ENCODE results near the gene DOCK8.

DNA sequence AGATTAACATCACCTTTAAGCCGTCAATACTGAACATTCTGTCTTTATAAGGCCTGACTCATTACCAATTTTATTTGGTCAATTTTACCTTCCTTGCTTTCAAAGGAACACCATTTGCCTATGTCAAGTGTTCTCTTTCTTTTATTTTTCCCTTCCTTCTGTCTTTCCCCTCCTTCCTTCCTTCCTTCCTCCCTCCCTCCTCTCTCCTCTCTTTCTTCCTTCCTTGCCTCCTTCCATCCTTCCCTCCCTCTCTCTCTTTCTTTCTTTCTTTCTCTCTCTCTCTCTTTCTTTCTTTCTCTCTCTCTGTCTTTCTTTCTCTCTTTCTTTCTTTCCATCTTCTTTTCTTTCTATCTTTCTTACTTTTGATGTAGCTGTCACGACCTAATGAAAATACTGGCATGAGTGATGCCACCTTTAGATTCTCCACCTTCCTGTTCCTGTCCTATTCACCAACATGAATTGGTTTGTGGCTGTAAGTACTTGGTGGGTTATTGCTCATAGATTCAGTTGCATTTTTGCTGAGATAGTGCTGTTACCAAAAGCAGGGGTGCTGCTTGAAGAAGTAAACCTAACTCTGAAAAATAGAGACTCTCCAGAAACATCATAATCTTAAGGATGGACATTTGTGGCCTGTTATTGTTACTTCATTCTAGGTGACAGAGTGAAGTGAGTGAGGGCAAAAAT is 33.8 kb downstream of the DOCK8 start:
- TF ChIP-seq REL (CRISPR knock-in tag; conservative IDR thresholded peaks at IDR 0.05) (no peak), ZNF598 (CRISPR knock-in tag; IDR thresholded peaks at IDR 0.05; ENCODE audit: borderline replicate concordance) (no peak), GTF3A (CRISPR knock-in tag; conservative IDR thresholded peaks at IDR 0.05) (no peak), TBP (CRISPR knock-in tag; IDR thresholded peaks at IDR 0.05) (no peak), BHLHE40 (IDR thresholded peaks at IDR 0.05; ENCODE audit: low read length) (no peak), ZNF558 (CRISPR knock-in tag; IDR thresholded peaks at IDR 0.05; ENCODE audit: borderline replicate concordance) (no peak), FOXA1 (IDR thresholded peaks at IDR 0.05) (no peak), FOXA1 (CRISPR knock-in tag; IDR thresholded peaks at IDR 0.05) (no peak), ZFX (CRISPR knock-in tag; IDR thresholded peaks at IDR 0.05; ENCODE audit: low read depth) (no peak)
- TF ChIP-seq, protein P1, sequence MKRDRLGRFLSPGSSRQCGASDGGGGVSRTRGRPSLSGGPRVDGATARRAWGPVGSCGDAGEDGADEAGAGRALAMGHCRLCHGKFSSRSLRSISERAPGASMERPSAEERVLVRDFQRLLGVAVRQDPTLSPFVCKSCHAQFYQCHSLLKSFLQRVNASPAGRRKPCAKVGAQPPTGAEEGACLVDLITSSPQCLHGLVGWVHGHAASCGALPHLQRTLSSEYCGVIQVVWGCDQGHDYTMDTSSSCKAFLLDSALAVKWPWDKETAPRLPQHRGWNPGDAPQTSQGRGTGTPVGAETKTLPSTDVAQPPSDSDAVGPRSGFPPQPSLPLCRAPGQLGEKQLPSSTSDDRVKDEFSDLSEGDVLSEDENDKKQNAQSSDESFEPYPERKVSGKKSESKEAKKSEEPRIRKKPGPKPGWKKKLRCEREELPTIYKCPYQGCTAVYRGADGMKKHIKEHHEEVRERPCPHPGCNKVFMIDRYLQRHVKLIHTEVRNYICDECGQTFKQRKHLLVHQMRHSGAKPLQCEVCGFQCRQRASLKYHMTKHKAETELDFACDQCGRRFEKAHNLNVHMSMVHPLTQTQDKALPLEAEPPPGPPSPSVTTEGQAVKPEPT (CRISPR knock-in tag; IDR thresholded peaks at IDR 0.05; ENCODE audit: low read depth) = no peak
- TF ChIP-seq, protein P2, sequence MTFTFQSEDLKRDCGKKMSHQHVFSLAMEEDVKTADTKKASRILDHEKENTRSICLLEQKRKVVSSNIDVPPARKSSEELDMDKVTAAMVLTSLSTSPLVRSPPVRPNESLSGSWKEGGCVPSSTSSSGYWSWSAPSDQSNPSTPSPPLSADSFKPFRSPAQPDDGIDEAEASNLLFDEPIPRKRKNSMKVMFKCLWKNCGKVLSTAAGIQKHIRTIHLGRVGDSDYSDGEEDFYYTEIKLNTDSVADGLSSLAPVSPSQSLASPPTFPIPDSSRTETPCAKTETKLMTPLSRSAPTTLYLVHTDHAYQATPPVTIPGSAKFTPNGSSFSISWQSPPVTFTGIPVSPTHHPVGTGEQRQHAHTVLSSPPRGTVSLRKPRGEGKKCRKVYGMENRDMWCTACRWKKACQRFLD (CRISPR knock-in tag; IDR thresholded peaks at IDR 0.05; ENCODE audit: borderline replicate concordance) = no peak
- TF ChIP-seq, protein P3, sequence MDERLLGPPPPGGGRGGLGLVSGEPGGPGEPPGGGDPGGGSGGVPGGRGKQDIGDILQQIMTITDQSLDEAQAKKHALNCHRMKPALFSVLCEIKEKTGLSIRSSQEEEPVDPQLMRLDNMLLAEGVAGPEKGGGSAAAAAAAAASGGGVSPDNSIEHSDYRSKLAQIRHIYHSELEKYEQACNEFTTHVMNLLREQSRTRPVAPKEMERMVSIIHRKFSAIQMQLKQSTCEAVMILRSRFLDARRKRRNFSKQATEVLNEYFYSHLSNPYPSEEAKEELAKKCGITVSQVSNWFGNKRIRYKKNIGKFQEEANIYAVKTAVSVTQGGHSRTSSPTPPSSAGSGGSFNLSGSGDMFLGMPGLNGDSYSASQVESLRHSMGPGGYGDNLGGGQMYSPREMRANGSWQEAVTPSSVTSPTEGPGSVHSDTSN (CRISPR knock-in tag; IDR thresholded peaks at IDR 0.05) = no peak
